ENCODE data around the gene LGALS7.
"Not testable (repeated sequence)": the region's sequence is repeated elsewhere in the genome, so short reads cannot be mapped to it uniquely, and the experiment has no call there.

Gene LGALS7

GRCh38 chr19:38766276-38767047, 6.9 kb downstream of the LGALS7 start:
- H3K4me3 ChIP-seq (ENCODE audit: low read length): no peak overlapping the region
- TF ChIP-seq ZNF274 (IDR thresholded peaks at IDR 0.05; ENCODE audit: low read depth, low read length): no peak

- no peak overlapping the region for H3K4me3 ChIP-seq (ENCODE audit: low read length)
- no peak for TF ChIP-seq ZNF274 (IDR thresholded peaks at IDR 0.05; ENCODE audit: low read depth, low read length)
Measured at GRCh38 chr19:38765214-38765613, 8.1 kb downstream of the LGALS7 start.

GRCh38 chr19:38763795-38764220, 9.5 kb downstream of the LGALS7 start:
- H3K4me3 ChIP-seq (ENCODE audit: low read length): no peak overlapping the region
- no peak for TF ChIP-seq ZNF274 (IDR thresholded peaks at IDR 0.05; ENCODE audit: low read depth, low read length)

GRCh38 chr19:38761884-38762389, 11.4 kb downstream of the LGALS7 start:
- not testable (repeated sequence) for H3K4me3 ChIP-seq (ENCODE audit: low read length)

GRCh38 chr19:38760805-38761517, 12.4 kb downstream of the LGALS7 start:
- H3K4me3 ChIP-seq (ENCODE audit: low read length): not testable (repeated sequence)

- H3K4me3 ChIP-seq (ENCODE audit: low read length): no peak overlapping the region
Measured at GRCh38 chr19:38759590-38760003, 13.7 kb downstream of the LGALS7 start.

GRCh38 chr19:38754196-38754595, 19.1 kb downstream of the LGALS7 start:
- H3K4me3 ChIP-seq (ENCODE audit: low read length): not testable (repeated sequence)

More at GRCh38 chr19:38759590-38760003, 13.7 kb downstream of the LGALS7 start:
- no peak for TF ChIP-seq ZNF274 (IDR thresholded peaks at IDR 0.05; ENCODE audit: low read depth, low read length)

GRCh38 chr19:38753783-38754182, 19.5 kb downstream of the LGALS7 start:
- not testable (repeated sequence) for H3K4me3 ChIP-seq (ENCODE audit: low read length)

- no peak overlapping the region for H3K4me3 ChIP-seq (ENCODE audit: low read length)
- no peak for TF ChIP-seq ZNF274 (IDR thresholded peaks at IDR 0.05; ENCODE audit: low read depth, low read length)
Measured at GRCh38 chr19:38745316-38745715, 28.0 kb downstream of the LGALS7 start.

- no peak for TF ChIP-seq ZNF274 (IDR thresholded peaks at IDR 0.05; ENCODE audit: low read depth, low read length)
- no peak overlapping the region for H3K4me3 ChIP-seq (ENCODE audit: low read length)
Measured at GRCh38 chr19:38744874-38745273, 28.4 kb downstream of the LGALS7 start.

- H3K4me3 ChIP-seq (ENCODE audit: low read length): no peak within 1 kb of the TSS
- no peak for TF ChIP-seq ZNF274 (IDR thresholded peaks at IDR 0.05; ENCODE audit: low read depth, low read length)
Measured at GRCh38 chr19:38744298-38744681, 29.0 kb downstream of the LGALS7 start, which contains the start of gene CAPN12. CAPN12 (minus strand) TSS chr19:38744474; CDS start chr19:38744165, 309 bp downstream.

- TF ChIP-seq ZNF274 (IDR thresholded peaks at IDR 0.05; ENCODE audit: low read depth, low read length): no peak
- no peak overlapping the region for H3K4me3 ChIP-seq (ENCODE audit: low read length)
Measured at GRCh38 chr19:38743394-38744297, 29.7 kb downstream of the LGALS7 start.

- no peak for TF ChIP-seq ZNF274 (IDR thresholded peaks at IDR 0.05; ENCODE audit: low read depth, low read length)
Measured at GRCh38 chr19:38742906-38743305, 30.4 kb downstream of the LGALS7 start.

GRCh38 chr19:38742296-38742695, 31.0 kb downstream of the LGALS7 start:
- H3K4me3 ChIP-seq (ENCODE audit: low read length): no peak overlapping the region
- no peak for TF ChIP-seq ZNF274 (IDR thresholded peaks at IDR 0.05; ENCODE audit: low read depth, low read length)

More at GRCh38 chr19:38742906-38743305, 30.4 kb downstream of the LGALS7 start:
- no peak overlapping the region for H3K4me3 ChIP-seq (ENCODE audit: low read length)

All from GM08714 (cell line).